GM18520 (cell line): ENCODE measurements around the gene CAPN10.

Experiments used
- ATAC-seq: cut with Tn5 transposase; IDR thresholded peaks from one replicate; pipeline ENCODE4 v1.9.1; 2021; ENCODE audit not compliant: unreplicated experiment

CAPN10 gene

DNA sequence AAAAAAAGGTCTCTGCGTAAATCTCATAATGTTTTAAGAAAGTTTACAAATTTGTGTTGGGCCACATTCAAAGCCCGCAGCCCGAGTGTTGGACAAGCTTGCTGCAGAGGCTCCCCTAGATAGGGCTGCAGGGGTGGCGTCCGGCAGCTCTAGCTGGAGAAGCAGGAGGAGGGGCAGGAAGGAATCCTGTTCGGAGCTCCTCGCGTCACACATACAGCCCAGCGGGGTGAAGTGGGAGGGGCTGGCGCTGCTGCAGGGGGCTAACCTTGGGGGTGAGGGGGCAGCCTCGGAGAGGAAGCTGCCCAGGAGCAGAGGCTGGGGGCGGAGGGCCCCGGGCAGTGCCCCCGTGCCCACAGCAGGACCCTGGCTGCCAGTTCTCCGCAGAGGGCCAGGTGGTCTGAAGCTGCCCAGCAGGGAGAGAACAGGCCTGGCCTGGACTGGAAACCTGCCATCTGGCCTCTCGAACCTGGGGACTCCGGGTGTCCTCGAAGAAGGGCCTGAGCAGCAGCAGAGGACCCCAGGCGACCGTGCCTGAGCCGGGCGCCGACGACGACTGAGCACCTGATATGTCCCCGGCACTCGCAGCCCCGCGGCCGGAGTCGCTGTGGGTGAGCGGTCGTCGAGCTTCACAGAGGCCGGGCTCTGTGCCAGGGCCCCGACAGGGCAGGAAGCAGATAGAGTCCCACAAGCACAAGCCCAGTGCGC lies 36.1 kb downstream of the CAPN10 start:
- no peak for ATAC-seq

DNA sequence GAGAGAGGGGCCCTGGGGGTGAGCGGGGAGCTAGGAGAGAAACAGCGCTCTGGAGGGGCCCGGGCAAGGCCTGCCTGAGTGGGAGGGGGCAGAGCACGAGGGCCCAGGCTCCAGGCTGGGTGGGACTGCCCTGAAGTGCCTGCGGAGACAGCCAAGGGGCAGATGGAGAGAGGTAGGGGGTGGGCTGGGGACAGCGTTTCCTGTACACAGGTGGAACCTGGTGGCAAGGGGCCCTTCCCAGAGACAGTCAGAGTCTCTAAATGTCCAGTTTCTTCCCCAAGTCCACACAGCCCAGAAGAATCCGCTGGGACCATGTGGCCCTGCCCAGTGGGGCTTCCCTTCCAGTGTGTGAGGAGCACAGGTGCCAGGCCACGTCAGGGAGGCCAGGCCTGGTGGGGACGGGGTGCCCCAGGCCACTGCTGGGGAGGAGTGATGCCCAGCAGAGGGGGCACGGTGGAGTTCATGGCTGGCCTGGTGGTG lies 37.0 kb downstream of the CAPN10 start:
- ATAC-seq, result no peak

DNA sequence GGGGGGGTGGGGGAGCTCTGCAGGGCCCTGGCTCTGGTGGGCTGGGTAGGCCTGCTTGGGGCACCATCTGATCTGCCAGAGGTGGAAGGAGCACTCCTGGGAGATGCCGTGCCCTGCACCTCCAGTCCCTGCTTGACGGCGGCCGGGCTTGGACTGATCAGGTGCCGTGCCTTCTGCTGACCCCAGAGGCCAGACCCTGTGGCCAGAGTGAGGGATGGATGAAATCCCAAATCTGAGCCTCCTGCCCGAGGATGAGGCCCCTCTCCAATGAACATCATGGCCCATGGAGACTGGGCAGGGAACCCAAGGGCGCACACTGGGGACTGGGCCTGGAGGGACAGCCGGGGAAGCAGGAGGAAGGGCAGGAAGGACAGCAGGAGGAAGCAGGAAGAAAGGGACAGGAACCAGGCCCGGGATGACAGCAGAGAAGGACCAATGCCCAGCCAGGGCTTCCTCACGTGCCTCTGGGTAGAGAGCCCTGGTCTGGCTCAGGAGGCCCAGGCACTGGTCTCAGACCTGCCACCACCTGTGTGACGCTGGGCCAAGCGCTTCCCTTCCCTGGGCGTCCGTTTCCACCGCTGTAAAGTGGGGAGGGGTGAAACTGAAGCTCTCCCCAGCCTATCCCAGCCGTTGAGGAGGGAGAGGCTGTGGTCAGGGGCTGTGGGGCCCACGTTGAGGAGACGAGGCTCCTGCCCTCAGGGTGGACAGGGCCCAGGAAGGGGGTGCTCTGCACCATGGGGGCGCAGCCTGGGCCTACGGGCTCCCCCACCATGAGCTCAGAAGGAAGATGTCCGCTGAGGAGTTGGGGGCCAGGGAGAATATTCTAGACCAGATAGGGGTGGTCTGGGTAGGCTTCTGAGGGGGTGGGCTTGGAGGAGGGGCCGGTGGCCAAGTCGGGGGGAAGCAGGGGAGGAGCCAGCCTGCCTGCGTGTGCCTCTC lies 37.7 kb downstream of the CAPN10 start:
- no peak for ATAC-seq

DNA sequence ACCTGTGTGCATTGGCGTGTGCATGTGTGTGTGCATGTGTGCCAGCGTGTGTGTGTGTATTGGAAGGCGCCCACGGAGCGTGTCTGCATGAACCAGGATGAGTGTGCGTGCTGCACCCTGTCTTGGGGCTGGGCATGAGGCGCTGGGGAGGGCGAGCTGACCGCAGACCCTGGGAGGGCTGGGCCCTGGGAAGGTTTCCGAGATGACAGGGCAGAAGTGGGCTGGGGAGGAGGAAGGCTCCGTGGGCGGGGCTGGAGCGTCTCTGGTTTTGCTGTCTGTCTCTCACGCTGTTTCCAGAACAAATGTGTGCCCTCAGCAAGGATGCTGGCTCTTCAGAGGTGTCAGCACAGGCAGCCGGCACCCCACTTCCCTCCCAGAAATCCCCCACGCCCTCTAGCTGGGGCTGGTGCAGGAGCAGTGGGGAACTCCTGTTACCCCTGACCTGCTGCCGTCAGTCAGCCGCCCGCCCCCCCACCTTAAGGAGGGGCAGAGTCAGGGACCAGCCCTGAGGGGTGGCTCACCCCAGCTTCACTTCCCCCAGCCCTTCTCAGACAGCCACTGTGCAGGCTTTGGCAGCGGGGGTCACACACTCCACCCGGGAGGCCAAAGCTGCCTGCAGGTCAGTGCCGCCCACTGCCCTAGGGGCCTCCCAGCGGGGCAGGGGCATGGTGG lies 38.6 kb downstream of the CAPN10 start, which contains the start of gene GPR35:
GPR35 (plus strand) TSS at position 531 of the 672 bp plus-strand sequence. CDS start 4,473 bp downstream, outside the sequence.
- no peak for ATAC-seq

DNA sequence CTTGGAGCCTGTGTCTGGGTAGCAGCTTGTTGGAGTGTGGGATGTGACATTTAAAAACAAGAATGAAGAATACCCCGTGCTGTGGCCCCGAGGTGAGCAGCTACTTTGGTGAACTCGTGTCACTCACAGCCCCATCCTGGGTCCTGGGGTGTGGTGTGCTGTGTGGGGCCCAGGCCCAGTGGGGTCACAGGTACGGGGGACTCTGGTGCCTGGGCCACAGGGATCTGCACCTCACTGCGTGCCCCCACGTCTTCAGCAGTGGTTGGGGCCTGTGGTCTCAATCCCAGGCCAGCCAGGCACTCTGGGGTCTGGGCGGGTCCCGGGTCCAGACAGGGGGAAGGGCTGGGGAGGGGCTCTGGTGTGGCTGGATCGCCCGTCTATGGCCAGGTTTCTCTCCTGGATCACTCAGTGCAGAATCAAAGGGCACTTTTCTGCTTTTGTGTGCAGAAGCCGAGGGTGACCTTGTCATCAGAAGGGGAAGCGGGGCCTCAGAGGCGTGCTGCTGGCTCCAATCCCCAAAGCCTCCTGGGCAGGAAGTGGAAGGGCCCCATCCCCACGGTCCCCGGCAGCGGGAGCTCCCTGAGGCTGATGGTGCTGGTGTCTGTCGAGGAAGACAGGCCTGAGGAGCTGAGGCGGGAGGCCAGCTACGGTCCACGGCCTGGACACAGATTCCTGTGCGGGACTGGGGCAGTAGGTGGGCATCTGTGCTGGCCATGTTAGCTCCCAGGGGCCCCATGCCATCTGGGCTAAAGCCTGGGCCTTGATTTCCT lies 40.2 kb downstream of the CAPN10 start:
- ATAC-seq, result no peak

DNA sequence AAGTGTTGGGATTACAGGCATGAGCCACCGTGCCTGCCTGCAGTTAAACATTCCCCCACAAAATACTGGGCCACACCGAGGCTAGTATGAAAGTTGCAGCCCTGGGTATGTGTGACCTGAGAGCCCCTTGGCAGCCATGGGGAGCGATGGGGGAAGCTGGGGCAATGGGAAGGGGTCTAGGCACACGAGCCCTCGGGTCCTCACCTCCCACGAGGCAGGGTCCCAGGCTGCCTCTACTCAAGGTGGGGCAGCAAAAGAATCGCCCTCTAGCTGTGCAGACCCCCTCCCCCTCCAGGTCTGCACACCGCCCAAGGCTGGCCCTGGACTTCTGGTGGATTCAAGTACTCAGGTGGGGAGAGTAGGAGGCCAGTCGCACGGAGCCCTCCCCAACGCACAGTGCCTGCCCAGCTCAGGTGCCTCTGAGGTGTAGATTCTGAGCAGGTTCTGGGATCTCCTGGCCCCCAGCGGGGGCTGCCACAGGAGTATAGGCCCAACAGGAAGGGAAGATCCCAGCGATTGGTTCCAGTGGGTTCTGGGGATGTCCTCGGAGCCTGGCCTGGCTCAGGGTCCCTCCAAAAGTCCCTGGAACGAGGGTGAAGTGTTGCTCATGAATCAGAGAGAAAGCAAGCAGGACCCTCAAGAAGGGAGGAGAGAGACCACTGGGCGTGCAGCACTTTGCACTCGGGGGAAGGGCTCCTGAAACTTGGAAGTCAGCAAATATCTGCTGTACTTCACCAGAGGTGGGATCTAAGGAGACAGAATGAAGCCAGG lies 41.4 kb downstream of the CAPN10 start:
- ATAC-seq, result no peak

DNA sequence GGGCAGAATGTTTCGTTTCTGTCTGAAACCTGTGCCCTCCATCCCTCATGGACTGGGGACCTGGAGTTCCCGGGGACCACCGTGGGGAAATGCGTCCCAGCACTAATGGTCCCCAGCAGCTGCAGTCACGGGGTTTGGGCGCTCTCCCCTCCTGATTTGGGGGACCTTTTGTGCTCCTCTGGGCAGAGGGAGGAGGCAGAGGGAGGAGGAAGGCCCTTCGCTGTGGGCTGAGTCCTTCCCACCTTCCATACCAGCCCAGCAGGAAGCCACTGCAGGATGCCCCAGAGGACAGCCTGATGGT lies 41.9 kb downstream of the CAPN10 start:
- ATAC-seq, result no peak

DNA sequence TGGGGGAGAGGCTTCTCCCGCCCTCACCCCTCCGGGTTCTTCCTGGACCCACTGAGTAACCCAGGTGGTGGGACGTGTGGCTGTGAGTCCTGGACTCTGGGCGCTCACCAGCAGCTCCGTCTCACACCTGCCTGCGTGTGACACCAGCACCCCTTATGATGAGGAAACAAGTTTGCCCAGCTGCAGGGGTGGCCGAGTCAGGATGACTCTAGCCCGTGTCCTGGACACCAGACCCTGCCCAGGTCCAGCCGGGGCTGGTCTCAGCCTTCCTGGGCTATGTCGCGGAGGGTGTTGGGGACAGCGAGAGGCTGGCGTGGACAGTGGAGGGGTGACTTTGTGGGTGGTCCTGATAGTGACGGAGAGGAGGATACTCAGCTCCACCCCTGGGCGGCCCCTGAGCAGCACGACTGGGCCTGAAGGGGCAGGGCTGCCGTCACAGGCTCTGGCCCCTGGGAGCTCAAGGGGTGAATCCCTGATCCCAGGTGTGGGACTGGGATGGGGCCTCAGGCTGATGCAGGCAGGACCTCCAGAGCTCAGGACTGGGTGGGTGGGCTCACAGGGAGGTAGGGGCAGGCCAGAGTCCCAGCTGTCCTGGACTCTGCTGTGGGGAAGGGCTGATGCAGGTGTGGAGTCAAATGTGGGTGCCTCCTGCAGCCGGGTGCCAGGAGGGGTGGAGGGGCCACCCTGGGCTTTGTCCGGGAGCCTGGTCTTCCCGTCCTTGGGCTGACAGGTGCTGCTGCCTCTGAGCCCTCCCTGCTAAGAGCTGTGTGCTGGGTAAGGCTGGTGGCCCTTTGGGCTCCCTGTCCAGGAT lies 42.5 kb downstream of the CAPN10 start:
- no peak for ATAC-seq

DNA sequence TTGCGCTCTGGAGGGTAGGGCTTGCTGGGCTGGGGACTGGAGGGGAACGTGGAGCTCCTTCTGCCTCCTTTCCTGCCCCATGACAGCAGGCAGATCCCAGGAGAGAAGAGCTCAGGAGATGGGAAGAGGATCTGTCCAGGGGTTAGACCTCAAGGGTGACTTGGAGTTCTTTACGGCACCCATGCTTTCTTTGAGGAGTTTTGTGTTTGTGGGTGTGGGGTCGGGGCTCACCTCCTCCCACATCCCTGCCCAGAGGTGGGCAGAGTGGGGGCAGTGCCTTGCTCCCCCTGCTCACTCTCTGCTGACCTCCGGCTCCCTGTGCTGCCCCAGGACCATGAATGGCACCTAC lies 43.1 kb downstream of the CAPN10 start:
- ATAC-seq, result no peak

DNA sequence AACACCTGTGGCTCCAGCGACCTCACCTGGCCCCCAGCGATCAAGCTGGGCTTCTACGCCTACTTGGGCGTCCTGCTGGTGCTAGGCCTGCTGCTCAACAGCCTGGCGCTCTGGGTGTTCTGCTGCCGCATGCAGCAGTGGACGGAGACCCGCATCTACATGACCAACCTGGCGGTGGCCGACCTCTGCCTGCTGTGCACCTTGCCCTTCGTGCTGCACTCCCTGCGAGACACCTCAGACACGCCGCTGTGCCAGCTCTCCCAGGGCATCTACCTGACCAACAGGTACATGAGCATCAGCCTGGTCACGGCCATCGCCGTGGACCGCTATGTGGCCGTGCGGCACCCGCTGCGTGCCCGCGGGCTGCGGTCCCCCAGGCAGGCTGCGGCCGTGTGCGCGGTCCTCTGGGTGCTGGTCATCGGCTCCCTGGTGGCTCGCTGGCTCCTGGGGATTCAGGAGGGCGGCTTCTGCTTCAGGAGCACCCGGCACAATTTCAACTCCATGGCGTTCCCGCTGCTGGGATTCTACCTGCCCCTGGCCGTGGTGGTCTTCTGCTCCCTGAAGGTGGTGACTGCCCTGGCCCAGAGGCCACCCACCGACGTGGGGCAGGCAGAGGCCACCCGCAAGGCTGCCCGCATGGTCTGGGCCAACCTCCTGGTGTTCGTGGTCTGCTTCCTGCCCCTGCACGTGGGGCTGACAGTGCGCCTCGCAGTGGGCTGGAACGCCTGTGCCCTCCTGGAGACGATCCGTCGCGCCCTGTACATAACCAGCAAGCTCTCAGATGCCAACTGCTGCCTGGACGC lies 43.6 kb downstream of the CAPN10 start:
- ATAC-seq, result no peak

DNA sequence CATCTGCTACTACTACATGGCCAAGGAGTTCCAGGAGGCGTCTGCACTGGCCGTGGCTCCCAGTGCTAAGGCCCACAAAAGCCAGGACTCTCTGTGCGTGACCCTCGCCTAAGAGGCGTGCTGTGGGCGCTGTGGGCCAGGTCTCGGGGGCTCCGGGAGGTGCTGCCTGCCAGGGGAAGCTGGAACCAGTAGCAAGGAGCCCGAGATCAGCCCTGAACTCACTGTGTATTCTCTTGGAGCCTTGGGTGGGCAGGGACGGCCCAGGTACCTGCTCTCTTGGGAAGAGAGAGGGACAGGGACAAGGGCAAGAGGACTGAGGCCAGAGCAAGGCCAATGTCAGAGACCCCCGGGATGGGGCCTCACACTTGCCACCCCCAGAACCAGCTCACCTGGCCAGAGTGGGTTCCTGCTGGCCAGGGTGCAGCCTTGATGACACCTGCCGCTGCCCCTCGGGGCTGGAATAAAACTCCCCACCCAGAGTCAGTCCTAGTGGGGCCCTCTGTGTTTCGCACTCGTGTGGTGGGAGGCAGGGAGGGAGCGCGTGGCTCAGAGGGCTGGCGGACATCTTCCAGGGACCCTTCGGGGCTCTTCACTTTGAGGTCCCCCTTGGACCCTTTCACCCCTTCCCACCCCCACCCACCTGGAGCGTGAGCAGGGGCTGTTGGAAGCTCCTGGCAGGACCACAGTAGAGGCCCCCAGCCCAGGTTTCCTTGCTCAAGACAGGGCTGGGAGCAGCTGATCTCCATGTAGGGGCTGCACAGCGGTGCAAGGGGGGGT lies 44.4 kb downstream of the CAPN10 start:
- no peak for ATAC-seq

DNA sequence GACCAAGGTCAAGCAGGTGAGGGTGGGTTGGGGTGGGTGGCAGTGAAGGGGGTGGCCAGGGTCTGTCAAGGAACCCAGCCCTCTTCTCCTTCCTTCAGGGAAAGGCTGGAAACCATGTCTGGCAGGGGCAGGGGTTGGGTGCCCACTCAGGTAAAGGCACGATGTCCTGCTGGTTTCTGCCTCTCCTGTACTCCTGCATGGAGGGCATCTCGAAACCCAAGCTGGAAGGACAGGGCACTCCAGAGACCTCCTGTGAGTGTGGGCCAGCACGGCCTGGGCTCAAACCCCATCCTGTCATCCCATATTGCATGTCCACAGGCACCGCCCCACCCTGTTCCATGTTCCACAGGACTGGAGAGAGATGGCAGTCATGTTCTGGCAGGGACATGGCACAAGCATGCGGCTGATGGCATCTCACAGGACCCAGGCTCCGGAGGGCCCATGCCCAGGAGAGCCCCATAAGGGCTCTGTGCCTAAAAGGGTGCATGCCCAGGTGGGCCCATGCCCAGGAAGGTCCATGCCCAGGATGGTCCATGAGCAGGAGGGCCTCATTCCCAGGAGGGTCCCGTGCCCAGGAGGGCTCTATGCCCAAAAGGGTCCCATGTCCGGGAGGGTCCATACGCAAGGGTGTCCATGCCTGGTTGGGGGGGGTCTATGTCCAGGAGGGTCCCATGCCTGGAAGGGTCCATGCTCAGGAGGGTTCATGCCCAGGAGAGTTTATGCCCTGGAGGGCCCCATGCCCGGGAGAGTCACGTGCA lies 45.2 kb downstream of the CAPN10 start:
- ATAC-seq, result no peak

DNA sequence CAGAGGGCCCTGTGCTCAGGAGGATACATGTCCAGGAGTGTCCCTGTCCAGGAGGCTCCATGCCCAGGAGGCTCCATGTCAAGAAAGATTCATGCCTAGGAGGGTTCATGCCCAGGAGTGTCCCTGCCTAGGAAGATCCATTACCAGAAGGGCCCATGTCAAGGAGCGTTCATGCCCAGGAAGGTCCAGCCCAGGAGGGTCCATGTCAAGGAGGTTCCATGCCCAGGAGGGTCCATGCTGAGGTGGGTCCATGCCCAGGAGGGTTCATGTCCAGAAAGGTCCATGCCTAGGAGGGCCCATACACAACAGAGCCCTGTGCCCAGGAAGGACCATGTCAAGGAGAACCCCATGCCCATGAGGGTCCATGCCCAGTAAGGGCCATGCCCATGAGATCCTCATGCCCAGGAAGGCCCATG lies 45.8 kb downstream of the CAPN10 start:
- no peak for ATAC-seq

DNA sequence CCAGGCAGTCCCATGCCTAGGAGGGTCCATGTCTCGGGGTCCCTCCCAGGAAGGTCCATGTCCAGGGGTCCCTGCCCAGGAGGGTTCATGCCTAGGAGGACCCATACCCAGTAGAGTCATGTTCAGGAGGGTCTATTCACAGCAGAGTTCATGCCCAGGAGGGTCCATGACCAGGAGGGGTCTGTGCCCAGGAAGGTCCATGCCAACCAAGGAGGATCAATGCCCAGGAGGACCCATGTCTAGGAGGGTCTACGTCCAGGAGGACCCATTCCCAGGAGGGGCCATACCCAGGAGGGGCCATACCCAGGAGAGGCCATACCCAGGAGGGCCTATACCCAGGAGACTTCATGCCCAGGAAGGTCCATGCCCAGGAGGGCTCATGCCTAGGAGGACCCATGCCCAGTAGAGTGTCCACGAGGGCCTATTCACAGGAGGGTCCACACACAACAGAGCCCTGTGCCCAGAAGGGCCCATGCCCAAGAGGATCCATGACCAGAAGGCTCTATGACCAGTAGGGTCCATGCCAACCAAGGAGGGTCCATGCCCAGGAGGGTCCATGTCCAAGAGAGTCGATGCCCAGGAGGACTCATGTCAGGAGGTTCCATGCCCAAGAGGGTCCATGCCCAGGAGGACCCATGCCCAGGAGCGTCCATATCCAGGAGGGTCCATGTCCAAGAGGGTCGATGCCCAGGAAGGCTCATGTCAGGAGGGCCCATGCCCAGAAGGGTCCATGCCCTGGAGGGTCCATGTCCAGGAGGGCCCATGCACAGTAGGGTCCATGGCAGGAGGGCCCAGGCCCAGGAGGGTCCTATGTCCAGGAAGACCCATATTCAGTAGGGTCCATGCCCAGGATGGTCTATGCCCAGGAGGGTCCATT lies 48.8 kb downstream of the CAPN10 start:
- no peak for ATAC-seq

DNA sequence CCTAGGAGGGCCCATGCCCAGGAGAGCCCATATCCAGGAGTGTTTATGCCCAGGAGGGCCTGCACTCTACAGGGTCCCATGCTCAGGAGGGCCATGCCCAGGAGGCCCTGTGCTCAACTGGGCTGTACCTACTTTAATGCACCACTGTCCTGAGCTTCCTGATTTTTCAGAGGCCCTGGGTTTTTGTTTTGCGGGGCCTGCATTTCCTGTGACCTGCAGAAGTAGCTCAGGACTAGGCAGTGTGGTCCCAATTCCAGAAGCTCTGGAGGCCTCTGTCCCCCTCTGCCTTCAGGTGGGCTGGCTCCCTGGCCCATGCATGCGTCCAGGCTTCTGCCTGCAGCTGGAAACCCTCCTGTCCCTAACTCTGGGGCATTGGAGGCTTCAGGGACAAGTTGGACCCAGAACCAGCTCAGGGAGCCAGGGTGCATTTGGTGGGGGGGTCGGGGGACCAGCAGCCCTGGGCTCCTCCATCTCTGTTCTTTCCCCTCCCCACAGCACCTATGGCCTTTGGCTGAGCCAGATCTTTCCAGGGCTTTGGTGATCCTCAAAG lies 49.5 kb downstream of the CAPN10 start:
- no peak for ATAC-seq
